Dedifferentiated amniotic fluid mesenchymal stem cell (primary cell): ENCODE measurements around the gene NME9.

Experiments
- DNase-seq: peaks from one replicate; pipeline ENCODE4 v3.0.0-alpha.2; 2016; ENCODE audit errors: extremely low spot score

The NME9 gene

GRCh38 chr3:138282836-138283235 is 46.8 kb downstream of the NME9 start:
- DNase-seq = no peak

GRCh38 chr3:138281561-138281960 is 48.1 kb downstream of the NME9 start:
- DNase-seq = no peak

- no peak for DNase-seq
Measured at GRCh38 chr3:138271189-138271794, 58.4 kb downstream of the NME9 start.

- no peak for DNase-seq
Measured at GRCh38 chr3:138270245-138270644, 59.4 kb downstream of the NME9 start.

- DNase-seq = no peak
Measured at GRCh38 chr3:138267083-138267482, 62.6 kb downstream of the NME9 start.

- DNase-seq = no peak
Measured at GRCh38 chr3:138265745-138266144, 63.9 kb downstream of the NME9 start.

- DNase-seq = no peak
Measured at GRCh38 chr3:138263104-138263503, 66.5 kb downstream of the NME9 start.

GRCh38 chr3:138260611-138261010 is 69.0 kb downstream of the NME9 start:
- no peak for DNase-seq

- DNase-seq = no peak
Measured at GRCh38 chr3:138259126-138259525, 70.5 kb downstream of the NME9 start.

GRCh38 chr3:138257986-138258385 is 71.7 kb downstream of the NME9 start:
- no peak for DNase-seq

- DNase-seq = no peak
Measured at GRCh38 chr3:138256022-138256421, 73.6 kb downstream of the NME9 start.

- no peak for DNase-seq
Measured at GRCh38 chr3:138254216-138254615, 75.4 kb downstream of the NME9 start.

- no peak for DNase-seq
Measured at GRCh38 chr3:138253609-138254008, 76.0 kb downstream of the NME9 start.
